Activated CD8-positive, alpha-beta memory T cell treated with anti-CD3 and anti-CD28 coated beads, Interleukin-2, amount 50 U/mL, for 48 hours (primary cell): ENCODE data around the gene SDHAF2.
A peak's percentile ranks its signal among the peaks of the same experiment; 100 is the strongest.
"Not testable (repeated sequence)": the region's sequence is repeated elsewhere in the genome, so short reads cannot be mapped to it uniquely, and the experiment has no call there.

ENCODE experiments used
- DNase-seq: peaks from one replicate; pipeline ENCODE4 v3.0.0-alpha.2; 2020

The SDHAF2 gene

GRCh38 chr11:61429691-61430582 lies at the start of gene SDHAF2, which contains the start of gene CPSF7:
Gene SDHAF2 (plus strand): TSS chr11:61430124. CDS start chr11:61430147, 23 bp downstream.
Gene CPSF7 (minus strand): TSS chr11:61429975. CDS start chr11:61429235, 740 bp downstream.
- peak; percentile 99 for DNase-seq

GRCh38 chr11:61380884-61381283 lies 49.0 kb upstream of the SDHAF2 start:
- no peak for DNase-seq

- not testable (repeated sequence) for DNase-seq
These were observed 46.1 kb upstream of the SDHAF2 start for GRCh38 chr11:61383859-61384258.

- DNase-seq = no peak
These were observed 45.4 kb upstream of the SDHAF2 start for GRCh38 chr11:61384271-61385242.

GRCh38 chr11:61390161-61390560 lies 39.8 kb upstream of the SDHAF2 start:
- no peak for DNase-seq

GRCh38 chr11:61392981-61393595 lies 36.8 kb upstream of the SDHAF2 start:
- DNase-seq = peak; percentile 60

GRCh38 chr11:61401173-61401572 lies 28.8 kb upstream of the SDHAF2 start:
- no peak for DNase-seq

- DNase-seq = no peak
These were observed 28.4 kb upstream of the SDHAF2 start for GRCh38 chr11:61401573-61401972.

GRCh38 chr11:61403658-61404057 lies 26.3 kb upstream of the SDHAF2 start:
- no peak for DNase-seq

DNA sequence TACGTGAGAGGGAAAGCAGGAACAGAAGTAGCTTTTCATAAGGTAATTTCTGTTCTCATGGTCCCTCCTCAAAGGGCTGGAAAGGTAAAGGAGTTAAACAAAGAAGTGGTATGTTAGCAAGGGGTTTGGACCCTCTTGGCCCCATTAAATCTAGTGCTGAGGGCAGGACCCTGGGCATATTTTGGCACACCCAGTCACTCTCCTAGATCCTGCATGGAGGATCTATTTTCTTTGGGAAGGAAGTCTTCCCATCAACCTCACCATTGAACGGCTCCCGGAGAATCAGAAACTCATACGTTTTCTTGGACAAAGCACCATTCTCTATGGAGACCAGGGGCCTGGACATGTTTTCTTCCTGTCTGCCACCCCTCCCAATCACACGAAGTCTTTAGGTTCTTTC lies 25.8 kb upstream of the SDHAF2 start:
- no peak for DNase-seq

DNA sequence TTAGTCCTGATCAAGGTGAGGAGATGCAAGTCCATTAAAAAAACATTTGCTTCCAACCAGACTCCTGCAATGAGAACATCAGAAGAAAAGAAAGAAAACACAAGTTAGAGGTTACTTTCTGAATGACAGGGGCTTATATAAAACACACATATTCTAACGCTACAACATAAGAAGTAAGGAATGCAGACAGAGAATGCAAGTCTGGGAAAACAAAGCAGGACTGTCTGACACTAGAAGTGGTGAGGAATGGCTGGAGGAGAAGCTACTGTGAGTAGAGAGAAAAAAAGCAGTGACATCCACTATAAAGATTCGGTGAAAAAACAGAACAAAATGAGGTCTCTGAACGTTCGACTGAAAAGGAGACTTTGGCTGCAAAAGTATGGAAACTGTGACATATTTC lies 25.3 kb upstream of the SDHAF2 start:
- no peak for DNase-seq

DNA sequence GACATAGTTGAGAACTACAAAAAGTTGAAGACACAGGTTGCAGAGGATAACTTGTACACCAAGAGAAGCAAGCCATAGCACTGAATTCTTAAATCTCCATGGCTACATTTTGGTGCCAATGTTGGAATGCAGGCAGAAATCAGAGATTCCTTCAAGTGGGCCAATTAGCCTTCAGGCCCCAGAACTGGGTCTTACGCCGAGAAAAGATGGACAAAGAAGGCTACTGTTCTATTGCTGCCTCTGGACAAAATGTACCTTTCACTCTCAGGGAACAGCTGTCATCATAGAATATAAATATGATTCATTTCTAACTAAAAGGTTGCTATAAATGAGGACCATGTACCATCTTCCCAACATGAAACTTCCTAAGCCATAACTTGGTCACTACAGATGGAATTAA lies 23.9 kb upstream of the SDHAF2 start:
- DNase-seq = no peak

DNA sequence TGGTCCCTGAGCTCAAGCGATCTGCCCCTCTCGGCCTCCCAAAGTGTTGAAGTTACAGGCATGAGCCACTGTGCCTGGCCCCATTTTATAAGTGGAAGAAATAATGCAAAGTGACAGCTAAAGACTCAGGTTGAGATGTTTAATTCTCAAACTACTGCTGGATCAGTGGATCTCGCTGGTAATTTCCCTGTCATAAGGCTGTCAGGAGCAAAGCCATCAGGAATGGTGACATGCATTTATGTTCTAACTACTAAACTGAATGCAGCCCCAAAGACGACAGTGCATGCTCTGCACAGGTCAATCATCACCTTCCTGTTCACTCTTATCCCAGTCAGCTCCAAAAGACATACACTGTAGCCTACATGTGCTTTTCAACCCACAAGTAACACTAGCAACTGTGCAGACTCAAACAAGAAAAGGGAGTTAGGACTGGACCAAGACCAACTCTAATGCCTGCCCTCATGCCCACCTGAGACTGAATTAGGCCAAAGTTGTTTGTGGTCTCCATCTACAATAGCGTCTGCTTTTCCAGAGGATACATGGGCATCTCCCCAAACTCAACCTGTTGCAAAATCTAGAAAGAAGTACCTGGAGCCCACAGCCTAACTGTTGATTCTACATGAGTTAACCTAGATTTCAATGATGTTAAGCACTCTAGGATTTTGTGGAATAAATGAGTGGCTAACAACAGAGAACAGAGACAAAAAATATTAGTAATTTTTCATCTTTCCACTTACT lies 22.8 kb upstream of the SDHAF2 start:
- DNase-seq = no peak

GRCh38 chr11:61411589-61411988 lies 18.3 kb upstream of the SDHAF2 start:
- no peak for DNase-seq

GRCh38 chr11:61413496-61413895 lies 16.4 kb upstream of the SDHAF2 start:
- DNase-seq = no peak

DNA sequence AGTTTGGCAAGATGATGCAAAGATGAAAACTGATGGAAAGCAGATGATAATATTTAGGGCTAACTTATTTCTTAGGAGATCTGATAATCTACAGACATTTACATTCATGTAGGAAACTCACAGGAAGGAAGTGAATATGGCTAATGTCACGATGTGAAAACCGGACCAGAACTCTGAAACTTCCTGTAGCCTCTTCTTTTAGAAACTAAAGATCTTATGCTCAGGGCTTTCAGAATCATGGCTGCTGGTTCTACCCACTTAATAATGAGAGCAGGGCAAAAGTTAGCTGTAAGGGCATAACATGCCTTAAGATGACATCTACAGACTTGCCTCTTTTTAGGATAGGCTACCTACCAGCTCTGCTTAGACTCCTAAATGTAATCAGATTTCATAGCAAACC lies 15.4 kb upstream of the SDHAF2 start:
- DNase-seq = no peak

DNA sequence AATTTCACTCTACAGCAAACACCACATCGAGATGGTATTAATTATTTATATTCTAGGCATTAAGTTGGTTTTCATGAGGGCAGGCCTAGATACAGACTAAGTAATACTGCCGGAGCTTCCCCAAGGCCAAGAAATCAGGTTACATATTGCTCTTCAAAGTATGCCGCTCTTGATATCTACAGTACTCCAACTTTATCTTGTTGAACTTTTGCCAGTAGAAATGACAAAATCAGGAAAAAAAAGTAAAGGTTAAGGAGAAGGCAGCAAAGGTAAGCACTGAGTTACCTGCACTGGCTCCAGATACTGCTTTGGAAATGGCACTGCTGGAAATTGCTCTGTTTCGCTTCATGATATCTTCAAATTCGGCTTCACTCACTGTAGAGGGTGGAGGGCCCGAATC lies 14.5 kb upstream of the SDHAF2 start:
- no peak for DNase-seq

- no peak for DNase-seq
These were observed 13.0 kb upstream of the SDHAF2 start for GRCh38 chr11:61416941-61417340.

- no peak for DNase-seq
These were observed 12.3 kb upstream of the SDHAF2 start for GRCh38 chr11:61417670-61418069.

DNA sequence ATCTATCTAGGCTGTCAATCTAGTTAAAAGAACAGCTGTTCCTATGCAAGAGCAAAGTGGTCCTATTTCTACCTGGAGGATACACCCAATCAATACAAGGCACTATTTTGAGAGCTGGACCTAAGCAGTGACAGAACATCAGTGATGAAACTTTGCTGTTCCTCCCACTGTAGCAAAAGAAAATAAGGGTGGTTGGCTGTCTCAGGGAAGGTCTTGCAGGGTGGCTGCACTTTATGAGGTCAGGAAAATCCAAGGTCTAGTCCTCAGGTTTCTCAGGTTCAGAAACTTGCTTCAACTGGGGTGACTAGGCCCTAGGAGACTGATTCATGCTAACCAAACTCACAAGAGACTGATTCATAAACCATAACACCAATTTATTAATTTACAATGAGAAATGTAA lies 11.8 kb upstream of the SDHAF2 start:
- DNase-seq = no peak

GRCh38 chr11:61422226-61422625 lies 7.7 kb upstream of the SDHAF2 start:
- DNase-seq = no peak
